K562 (cell line): ENCODE measurements around the gene ASCC1. TPM values are rescaled to one million over a fixed set of nuclear protein-coding genes. Genes with fewer than 3 reads are reported as not detected.

Experiments used
- HDAC2 ChIP-seq: fragments of 450-650 bp; IDR thresholded peaks from 2 replicates; pipeline ENCODE4 v1.6.1; 2016; ENCODE audit warnings: mild to moderate bottlenecking
- NFXL1 ChIP-seq: fragments of 450-650 bp; formaldehyde crosslinking; IDR thresholded peaks from 2 replicates; pipeline ENCODE4 v1.4.0; 2021; ENCODE audit warnings: mild to moderate bottlenecking
- SLC30A9 ChIP-seq: fragments of 250-450 bp; sonication (Bioruptor Pico); IDR thresholded peaks from 2 replicates; pipeline ENCODE4 v1.8.0; 2022; ENCODE audit warnings: mild to moderate bottlenecking, moderate library complexity
- SOX6 ChIP-seq: fragments of 450-650 bp; IDR thresholded peaks from 2 replicates; pipeline ENCODE4 v1.6.1; 2014; ENCODE audit warnings: mild to moderate bottlenecking
- SRF ChIP-seq, 2 experiments: fragments of 250-450, 450-650 bp in 1 of 2; sonication (Bioruptor Pico) in 1 of 2; sonication (generic) in 1 of 2; formaldehyde crosslinking; IDR thresholded peaks; 2 replicates each; pipeline versions ENCODE4 v1.5.0 to v1.5.1; 2020 to 2022; ENCODE audit warnings: mild to moderate bottlenecking in 1 of 2, missing genetic modification reagents in 1 of 2
- TAF7 ChIP-seq: fragments of 450-650 bp; IDR thresholded peaks from 2 replicates; pipeline ENCODE4 v1.6.1; 2016; ENCODE audit warnings: missing genetic modification characterization, missing compliant biosample characterization
- TBL1XR1 ChIP-seq, 2 experiments: IDR thresholded peaks; 2 replicates each; pipeline ENCODE4 v1.6.1; 2012; ENCODE audit warnings: improper control_type of control experiment in 2 of 2, low read length in 2 of 2, mild to moderate bottlenecking in 1 of 2
- ZNF589 ChIP-seq: fragments of 200-800 bp; sonication (Bioruptor generic); IDR thresholded peaks from 2 replicates; pipeline ENCODE4 v1.6.1; 2016; ENCODE audit warnings: low read depth, missing genetic modification characterization, missing compliant biosample characterization
- ZNF76 ChIP-seq: fragments of 250-450 bp; sonication (Bioruptor Pico); IDR thresholded peaks from 2 replicates; pipeline ENCODE4 v1.4.0; 2020; ENCODE audit warnings: mild to moderate bottlenecking, moderate library complexity, borderline replicate concordance
- polyA plus RNA-seq, 8 experiments: library from polyadenylated mRNA; depleted of rRNA in 4 of 8; stranded (reverse) in 5 of 8; unstranded in 3 of 8; fragments of >200 nt; fragmentation: Nextera tagmentation in 2 of 8; fragmentation: Illumina TruSeq in 1 of 8; extraction: Ambion mirVana in 2 of 8; extraction: Trizol in 1 of 8; gene quantifications; 2 replicates each; pipeline versions ENCODE4 v1.2.1 to v1.2.3, GENCODE V29; 2011 to 2014; ENCODE audit warnings: inconsistent platforms in 1 of 8, missing spikeins in 1 of 8
- total RNA-seq, 7 experiments: library from RNA; depleted of rRNA in 6 of 7; stranded (reverse); fragments of >200 nt in 6 of 7; fragmentation: Illumina TruSeq in 2 of 7; extraction: Trizol in 2 of 7; gene quantifications; 2 replicates each; pipeline versions ENCODE4 v1.2.1 to v1.2.3, GENCODE V29; 2011 to 2021; ENCODE audit warnings: low replicate concordance in 1 of 7
- TF ChIP-seq, protein P1 (sequence below): IDR thresholded peaks from 2 replicates; pipeline ENCODE4 v1.6.1; 2012; ENCODE audit warnings: low read depth, low read length, improper control_type of control experiment, borderline replicate concordance
- TF ChIP-seq, protein P2 (sequence below): sonication (generic); formaldehyde crosslinking; IDR thresholded peaks from 2 replicates; pipeline ENCODE4 v1.8.0; 2022; ENCODE audit warnings: missing genetic modification reagents, mild to moderate bottlenecking, borderline replicate concordance
- TF ChIP-seq, protein P3 (sequence below), 2 experiments: IDR thresholded peaks in 1 of 2; conservative IDR thresholded peaks in 1 of 2; 2 replicates each; pipeline ENCODE4 v1.6.1; 2016; ENCODE audit warnings: low read depth in 2 of 2, mild to moderate bottlenecking in 1 of 2, missing compliant biosample characterization in 1 of 2, missing genetic modification characterization in 1 of 2, moderate library complexity in 1 of 2
- TF ChIP-seq, protein P4 (sequence below): fragments of 450-650 bp; formaldehyde crosslinking; IDR thresholded peaks from 2 replicates; pipeline ENCODE4 v1.4.0; 2022; ENCODE audit warnings: missing genetic modification characterization

Gene ASCC1
- total and polyA plus RNA-seq, 9 of the 15 experiments (the other 6 are each of a cell fraction or from before 2014, with no cell fraction given) = 31.7 to 73.3 (median 52.8) TPM

DNA sequence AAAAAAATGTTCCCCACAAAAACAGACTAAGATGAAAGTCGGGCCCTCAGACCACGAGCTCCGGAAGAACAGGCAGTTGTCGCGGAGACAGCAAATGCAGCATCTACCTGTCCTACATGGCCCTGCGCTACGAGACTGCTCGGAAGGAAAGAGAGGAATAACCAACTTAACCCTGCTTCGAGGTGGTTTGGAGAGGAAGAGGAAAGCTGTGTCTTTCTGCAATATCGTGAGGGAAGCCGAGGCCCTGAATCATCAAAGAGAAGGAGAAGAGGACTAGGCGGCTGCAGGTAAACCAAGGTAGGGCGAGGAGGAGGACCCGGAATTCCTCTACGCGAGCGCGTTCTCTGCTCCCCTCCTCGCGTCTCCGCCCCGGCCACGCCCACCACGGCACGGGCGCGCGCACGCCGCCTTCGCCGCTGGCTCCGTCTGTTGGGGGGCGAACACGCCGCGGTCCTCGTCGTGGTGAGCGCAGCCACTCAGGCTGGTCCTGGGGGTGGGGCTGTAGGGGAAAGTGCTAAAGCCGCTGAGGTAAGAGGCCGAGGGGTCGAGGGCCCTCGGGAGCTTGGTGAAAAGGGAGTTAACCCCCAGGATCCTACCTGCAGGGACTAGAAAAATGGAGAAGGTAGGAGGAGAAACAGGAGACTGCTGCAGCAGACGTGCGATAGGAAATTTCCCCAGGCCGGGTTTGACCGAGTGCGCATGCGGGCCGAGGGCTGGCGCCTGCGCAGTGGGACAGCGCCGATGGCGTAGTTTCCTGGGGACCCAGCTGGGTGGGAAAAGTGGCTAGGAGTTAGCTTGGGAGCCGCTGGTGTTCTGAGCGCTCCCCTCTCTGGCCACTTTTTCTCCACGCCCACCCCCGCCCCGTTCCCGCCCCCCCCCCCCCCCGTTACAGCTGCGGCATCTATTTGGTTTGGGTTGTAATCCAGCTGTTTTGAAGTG is at the start of gene ASCC1, which contains the start of gene ANAPC16 (continued):
- TF ChIP-seq, protein P1, sequence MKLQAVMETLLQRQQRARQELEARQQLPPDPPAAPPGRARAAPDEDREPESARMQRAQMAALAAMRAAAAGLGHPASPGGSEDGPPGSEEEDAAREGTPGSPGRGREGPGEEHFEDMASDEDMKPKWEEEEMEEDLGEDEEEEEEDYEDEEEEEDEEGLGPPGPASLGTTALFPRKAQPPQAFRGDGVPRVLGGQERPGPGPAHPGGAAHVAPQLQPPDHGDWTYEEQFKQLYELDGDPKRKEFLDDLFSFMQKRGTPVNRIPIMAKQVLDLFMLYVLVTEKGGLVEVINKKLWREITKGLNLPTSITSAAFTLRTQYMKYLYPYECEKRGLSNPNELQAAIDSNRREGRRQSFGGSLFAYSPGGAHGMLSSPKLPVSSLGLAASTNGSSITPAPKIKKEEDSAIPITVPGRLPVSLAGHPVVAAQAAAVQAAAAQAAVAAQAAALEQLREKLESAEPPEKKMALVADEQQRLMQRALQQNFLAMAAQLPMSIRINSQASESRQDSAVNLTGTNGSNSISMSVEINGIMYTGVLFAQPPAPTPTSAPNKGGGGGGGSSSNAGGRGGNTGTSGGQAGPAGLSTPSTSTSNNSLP = no peak
- TF ChIP-seq HDAC2 (peak; percentile 57; the same call in 1 of the 2 replicates), TBL1XR1 (IDR thresholded peaks at IDR 0.05; ENCODE audit: low read length in 2 of 2) (peak in 1 of 2 experiments; percentile 55; a peak in 3 of 4 replicates), ZNF76 (CRISPR knock-in tag) (no peak), SRF (CRISPR knock-in tag; IDR thresholded peaks at IDR 0.05) (peak in 1 of 2 experiments; percentile 85; a peak in 2 of 4 replicates), SLC30A9 (CRISPR knock-in tag) (no peak), NFXL1 (CRISPR knock-in tag) (0 out of 2 replicates have a peak, but pooled peaks have one; percentile 37), TAF7 (tag) (peak; percentile 86), SOX6 (peak; percentile 71), ZNF589 (CRISPR knock-in tag) (peak; percentile 65; the same call in 1 of the 2 replicates)
- TF ChIP-seq, protein P2, sequence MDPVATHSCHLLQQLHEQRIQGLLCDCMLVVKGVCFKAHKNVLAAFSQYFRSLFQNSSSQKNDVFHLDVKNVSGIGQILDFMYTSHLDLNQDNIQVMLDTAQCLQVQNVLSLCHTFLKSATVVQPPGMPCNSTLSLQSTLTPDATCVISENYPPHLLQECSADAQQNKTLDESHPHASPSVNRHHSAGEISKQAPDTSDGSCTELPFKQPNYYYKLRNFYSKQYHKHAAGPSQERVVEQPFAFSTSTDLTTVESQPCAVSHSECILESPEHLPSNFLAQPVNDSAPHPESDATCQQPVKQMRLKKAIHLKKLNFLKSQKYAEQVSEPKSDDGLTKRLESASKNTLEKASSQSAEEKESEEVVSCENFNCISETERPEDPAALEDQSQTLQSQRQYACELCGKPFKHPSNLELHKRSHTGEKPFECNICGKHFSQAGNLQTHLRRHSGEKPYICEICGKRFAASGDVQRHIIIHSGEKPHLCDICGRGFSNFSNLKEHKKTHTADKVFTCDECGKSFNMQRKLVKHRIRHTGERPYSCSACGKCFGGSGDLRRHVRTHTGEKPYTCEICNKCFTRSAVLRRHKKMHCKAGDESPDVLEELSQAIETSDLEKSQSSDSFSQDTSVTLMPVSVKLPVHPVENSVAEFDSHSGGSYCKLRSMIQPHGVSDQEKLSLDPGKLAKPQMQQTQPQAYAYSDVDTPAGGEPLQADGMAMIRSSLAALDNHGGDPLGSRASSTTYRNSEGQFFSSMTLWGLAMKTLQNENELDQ = 0 out of 2 replicates have a peak, but pooled peaks have one; percentile 81
- TF ChIP-seq, protein P3, sequence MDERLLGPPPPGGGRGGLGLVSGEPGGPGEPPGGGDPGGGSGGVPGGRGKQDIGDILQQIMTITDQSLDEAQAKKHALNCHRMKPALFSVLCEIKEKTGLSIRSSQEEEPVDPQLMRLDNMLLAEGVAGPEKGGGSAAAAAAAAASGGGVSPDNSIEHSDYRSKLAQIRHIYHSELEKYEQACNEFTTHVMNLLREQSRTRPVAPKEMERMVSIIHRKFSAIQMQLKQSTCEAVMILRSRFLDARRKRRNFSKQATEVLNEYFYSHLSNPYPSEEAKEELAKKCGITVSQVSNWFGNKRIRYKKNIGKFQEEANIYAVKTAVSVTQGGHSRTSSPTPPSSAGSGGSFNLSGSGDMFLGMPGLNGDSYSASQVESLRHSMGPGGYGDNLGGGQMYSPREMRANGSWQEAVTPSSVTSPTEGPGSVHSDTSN (CRISPR knock-in tag; IDR thresholded peaks at IDR 0.05; ENCODE audit: low read depth) = no peak
- TF ChIP-seq, protein P3 (tag; conservative IDR thresholded peaks at IDR 0.05; ENCODE audit: low read depth) = 0 out of 2 replicates have a peak, but pooled peaks have one; percentile 15
- TF ChIP-seq, protein P4, sequence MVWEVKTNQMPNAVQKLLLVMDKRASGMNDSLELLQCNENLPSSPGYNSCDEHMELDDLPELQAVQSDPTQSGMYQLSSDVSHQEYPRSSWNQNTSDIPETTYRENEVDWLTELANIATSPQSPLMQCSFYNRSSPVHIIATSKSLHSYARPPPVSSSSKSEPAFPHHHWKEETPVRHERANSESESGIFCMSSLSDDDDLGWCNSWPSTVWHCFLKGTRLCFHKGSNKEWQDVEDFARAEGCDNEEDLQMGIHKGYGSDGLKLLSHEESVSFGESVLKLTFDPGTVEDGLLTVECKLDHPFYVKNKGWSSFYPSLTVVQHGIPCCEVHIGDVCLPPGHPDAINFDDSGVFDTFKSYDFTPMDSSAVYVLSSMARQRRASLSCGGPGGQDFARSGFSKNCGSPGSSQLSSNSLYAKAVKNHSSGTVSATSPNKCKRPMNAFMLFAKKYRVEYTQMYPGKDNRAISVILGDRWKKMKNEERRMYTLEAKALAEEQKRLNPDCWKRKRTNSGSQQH (CRISPR knock-in tag) = 0 out of 2 replicates have a peak, but pooled peaks have one; percentile 35
